A673 (cell line): ENCODE results near the gene TMEM221.

ENCODE experiments used
- EZH2 ChIP-seq: fragments of 200-600 bp; sonication (generic); IDR thresholded peaks from 2 replicates; pipeline ENCODE4 v1.6.1; 2017; ENCODE audit warnings: borderline replicate concordance, low read depth, mild to moderate bottlenecking, mixed read lengths, antibody characterized with exemption, low read length; ENCODE audit not compliant: poor library complexity, severe bottlenecking
- TF ChIP-seq, protein P1 (sequence below): fragments of 300-800, 200-600 bp; sonication (generic); conservative IDR thresholded peaks from 2 replicates; pipeline ENCODE4 v1.5.1; 2017; ENCODE audit warnings: low read depth, mild to moderate bottlenecking, antibody characterized with exemption, low read length, moderate library complexity, mixed read lengths

DNA sequence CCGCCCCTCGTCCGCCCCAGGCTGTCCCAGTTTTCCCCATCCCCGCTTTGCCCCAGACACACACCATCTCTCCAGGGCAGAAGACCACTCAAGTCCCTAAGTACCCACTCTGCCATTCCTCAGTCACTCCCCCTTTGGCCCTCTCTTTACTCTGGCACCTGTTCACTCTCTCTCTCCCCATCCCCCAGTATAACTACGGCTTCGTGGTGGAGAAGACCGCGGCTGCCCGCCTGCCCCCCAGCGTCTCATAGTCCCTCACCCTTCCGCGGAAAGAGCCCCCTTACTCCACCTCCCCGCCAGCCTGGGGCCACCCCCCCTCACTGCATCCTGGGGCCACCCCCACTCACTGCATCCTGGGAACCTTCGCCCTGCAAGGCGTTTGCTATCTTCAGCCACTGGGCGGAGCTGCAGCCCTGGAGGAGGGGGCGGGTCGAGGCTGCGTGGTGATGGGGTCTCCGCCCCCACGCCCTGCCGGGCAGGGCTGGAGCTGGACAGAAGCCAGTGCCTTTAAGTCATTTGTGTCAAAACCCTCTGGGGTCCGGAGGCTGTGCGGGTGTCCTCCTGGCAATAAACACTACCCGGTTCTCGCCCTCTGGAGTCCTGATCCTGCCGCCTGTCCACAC is 23.6 kb downstream of the TMEM221 start:
- TF ChIP-seq, protein P1, sequence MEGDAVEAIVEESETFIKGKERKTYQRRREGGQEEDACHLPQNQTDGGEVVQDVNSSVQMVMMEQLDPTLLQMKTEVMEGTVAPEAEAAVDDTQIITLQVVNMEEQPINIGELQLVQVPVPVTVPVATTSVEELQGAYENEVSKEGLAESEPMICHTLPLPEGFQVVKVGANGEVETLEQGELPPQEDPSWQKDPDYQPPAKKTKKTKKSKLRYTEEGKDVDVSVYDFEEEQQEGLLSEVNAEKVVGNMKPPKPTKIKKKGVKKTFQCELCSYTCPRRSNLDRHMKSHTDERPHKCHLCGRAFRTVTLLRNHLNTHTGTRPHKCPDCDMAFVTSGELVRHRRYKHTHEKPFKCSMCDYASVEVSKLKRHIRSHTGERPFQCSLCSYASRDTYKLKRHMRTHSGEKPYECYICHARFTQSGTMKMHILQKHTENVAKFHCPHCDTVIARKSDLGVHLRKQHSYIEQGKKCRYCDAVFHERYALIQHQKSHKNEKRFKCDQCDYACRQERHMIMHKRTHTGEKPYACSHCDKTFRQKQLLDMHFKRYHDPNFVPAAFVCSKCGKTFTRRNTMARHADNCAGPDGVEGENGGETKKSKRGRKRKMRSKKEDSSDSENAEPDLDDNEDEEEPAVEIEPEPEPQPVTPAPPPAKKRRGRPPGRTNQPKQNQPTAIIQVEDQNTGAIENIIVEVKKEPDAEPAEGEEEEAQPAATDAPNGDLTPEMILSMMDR = peak; percentile 66
- TF ChIP-seq EZH2 = no peak
